NCI-H446 treated with DMSO at 0.1 percent for 48 hours (cell line): ENCODE measurements around the gene CFAP157.
"Not testable (repeated sequence)": the region's sequence is repeated elsewhere in the genome, so short reads cannot be mapped to it uniquely, and the experiment has no call there.

ENCODE experiments used
- DNase-seq: peaks from one replicate; lab custom pipeline; 2025; lab: John Stamatoyannopoulos, UW

Gene CFAP157

GRCh38 chr9:127735530-127736185, 28.9 kb downstream of the CFAP157 start:
- DNase-seq, result no peak

- no peak for DNase-seq
These were observed 31.9 kb downstream of the CFAP157 start for GRCh38 chr9:127738666-127739065.

- DNase-seq, result no peak
These were observed 33.0 kb downstream of the CFAP157 start for GRCh38 chr9:127739614-127740330.

- DNase-seq, result no peak
These were observed 35.1 kb downstream of the CFAP157 start for GRCh38 chr9:127741831-127742434.

GRCh38 chr9:127742435-127743088, 35.8 kb downstream of the CFAP157 start:
- no peak for DNase-seq

- DNase-seq, result no peak
These were observed 37.8 kb downstream of the CFAP157 start for GRCh38 chr9:127744398-127745110.

GRCh38 chr9:127746959-127747569, 40.3 kb downstream of the CFAP157 start:
- DNase-seq, result no peak

GRCh38 chr9:127749090-127749787, 42.5 kb downstream of the CFAP157 start:
- no peak for DNase-seq

- no peak for DNase-seq
These were observed 44.7 kb downstream of the CFAP157 start for GRCh38 chr9:127751269-127752054.

- no peak for DNase-seq
These were observed 46.4 kb downstream of the CFAP157 start for GRCh38 chr9:127753148-127753547.

- DNase-seq, result no peak
These were observed 46.8 kb downstream of the CFAP157 start for GRCh38 chr9:127753622-127754021.

- DNase-seq, result no peak
These were observed 47.6 kb downstream of the CFAP157 start for GRCh38 chr9:127754099-127755060.

GRCh38 chr9:127755061-127756060, 48.6 kb downstream of the CFAP157 start:
- peak; percentile 2 for DNase-seq

- DNase-seq, result no peak
These were observed 49.4 kb downstream of the CFAP157 start for GRCh38 chr9:127756233-127756632.

GRCh38 chr9:127756776-127757175, 50.0 kb downstream of the CFAP157 start:
- DNase-seq, result not testable (repeated sequence)

- no peak for DNase-seq
These were observed 52.1 kb downstream of the CFAP157 start for GRCh38 chr9:127758843-127759242.

GRCh38 chr9:127761061-127761460, 54.3 kb downstream of the CFAP157 start:
- no peak for DNase-seq

- DNase-seq, result no peak
These were observed 54.7 kb downstream of the CFAP157 start for GRCh38 chr9:127761491-127761956.
